ENCODE data around the gene SRPK2.

SRPK2 gene

DNA sequence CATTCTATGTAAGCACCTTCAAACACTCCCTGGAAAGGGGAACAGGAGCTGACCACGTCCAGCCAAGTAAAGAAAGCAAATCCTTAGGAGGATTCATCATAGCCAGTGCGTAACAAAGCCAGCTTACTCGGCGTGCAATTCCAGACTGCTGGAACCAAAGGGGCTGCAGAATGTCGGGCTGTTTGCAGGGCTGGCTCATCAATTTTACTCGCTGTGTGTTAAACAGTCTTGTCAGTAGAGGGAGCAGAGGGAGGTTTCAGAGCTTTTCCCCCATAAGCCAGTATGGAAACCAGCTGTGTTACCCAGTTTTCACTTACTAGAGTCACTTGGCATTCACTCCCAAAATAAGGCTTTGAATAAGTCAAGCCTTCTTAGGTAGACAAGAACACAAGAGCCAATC lies 247.7 kb downstream of the SRPK2 start:
- Histone ChIP-seq H3K9me3 (no peaks in the 10 kb centered on the region), H3K36me3 (peaks cover 93% of the 10 kb centered on the region), H3K4me1 (ENCODE audit: control insufficient read depth in 1 of 2, insufficient read depth in 1 of 2, low read depth in 1 of 2, low read length in 1 of 2) (no peaks in the 10 kb centered on the region), H3K4me3 (ENCODE audit: low read depth in 1 of 2, low read length in 1 of 2) (no peak overlapping the region), H3K27me3 (no peaks in the 10 kb centered on the region), H3K27ac (no peak overlapping the region)
- TF ChIP-seq CTCF (IDR thresholded peaks at IDR 0.05), result no peak

DNA sequence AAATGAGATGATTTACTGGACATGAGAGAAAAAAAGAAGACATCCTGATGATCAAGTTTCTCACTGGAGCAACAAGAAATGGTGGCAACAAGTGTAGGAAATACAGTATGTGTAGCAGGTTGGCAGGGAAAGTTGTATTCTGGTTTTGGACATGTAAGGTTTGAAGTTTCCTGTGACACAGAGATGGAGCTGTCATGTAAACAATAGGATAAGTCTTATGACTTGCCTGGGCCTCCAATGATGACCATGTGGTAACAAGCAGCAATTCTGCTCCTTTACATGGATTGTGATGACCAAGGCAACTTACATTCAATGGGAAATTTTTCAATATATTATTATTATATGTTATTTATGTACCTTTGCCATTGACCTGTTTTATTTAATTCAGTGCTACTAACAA lies 249.3 kb downstream of the SRPK2 start:
- no peak for TF ChIP-seq CTCF (IDR thresholded peaks at IDR 0.05)
- Histone ChIP-seq H3K27me3 (no peaks in the 10 kb centered on the region), H3K4me1 (ENCODE audit: control insufficient read depth in 1 of 2, insufficient read depth in 1 of 2, low read depth in 1 of 2, low read length in 1 of 2) (no peaks in the 10 kb centered on the region), H3K4me3 (ENCODE audit: low read depth in 1 of 2, low read length in 1 of 2) (no peak overlapping the region), H3K9me3 (no peaks in the 10 kb centered on the region), H3K27ac (no peak overlapping the region), H3K36me3 (peaks cover 90% of the 10 kb centered on the region)

DNA sequence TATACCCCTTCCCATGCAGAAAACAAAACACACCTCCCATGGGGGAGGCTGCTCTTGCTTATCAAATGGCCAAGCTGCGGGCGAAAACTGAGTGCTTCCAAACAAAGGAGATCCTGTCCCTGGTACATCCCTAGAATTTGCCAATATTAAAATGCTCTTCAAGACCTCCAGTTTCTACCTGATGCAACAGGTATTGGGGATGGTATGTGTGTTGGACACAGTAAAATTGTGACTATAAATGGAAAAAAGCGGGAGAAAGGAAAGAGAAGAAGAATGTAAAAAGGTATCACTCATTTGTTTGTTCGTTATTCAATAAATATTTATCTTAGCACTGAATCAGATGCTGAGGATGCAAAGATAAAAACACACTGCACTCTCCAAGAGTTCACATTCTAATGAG lies 250.8 kb downstream of the SRPK2 start:
- Histone ChIP-seq H3K36me3 (peaks cover 91% of the 10 kb centered on the region), H3K4me3 (ENCODE audit: low read depth in 1 of 2, low read length in 1 of 2) (no peak overlapping the region)
- no peak for TF ChIP-seq CTCF (IDR thresholded peaks at IDR 0.05)

DNA sequence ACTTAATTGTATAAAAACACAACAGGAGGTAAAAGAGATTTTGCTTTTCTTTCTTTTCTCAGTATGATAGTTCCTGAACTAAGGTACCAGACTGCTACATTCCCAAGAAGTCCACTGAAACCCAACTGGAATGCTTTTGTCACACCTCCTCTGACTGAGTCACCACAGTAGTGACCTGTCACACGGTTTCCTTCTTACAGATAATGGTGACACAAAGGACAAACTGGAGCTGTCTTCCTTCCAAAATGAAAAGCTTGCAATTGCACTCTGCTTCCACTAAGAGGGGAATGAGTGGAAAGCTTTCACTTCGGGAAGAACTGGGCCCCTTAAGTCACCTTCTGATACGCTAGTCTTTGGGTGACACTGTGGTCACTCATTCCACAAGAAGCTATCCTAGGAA lies 252.5 kb downstream of the SRPK2 start:
- no peak overlapping the region for H3K27ac ChIP-seq
- H3K27me3 ChIP-seq, result no peaks in the 10 kb centered on the region
- H3K4me1 ChIP-seq (ENCODE audit: control insufficient read depth in 1 of 2, insufficient read depth in 1 of 2, low read depth in 1 of 2, low read length in 1 of 2), result no peaks in the 10 kb centered on the region
- TF ChIP-seq CTCF (IDR thresholded peaks at IDR 0.05), result no peak
- H3K36me3 ChIP-seq, result peaks cover 91% of the 10 kb centered on the region
- H3K9me3 ChIP-seq, result no peaks in the 10 kb centered on the region
- no peak overlapping the region for H3K4me3 ChIP-seq (ENCODE audit: low read depth in 1 of 2, low read length in 1 of 2)

More for the DNA sequence above, 250.8 kb downstream of the SRPK2 start:
- Histone ChIP-seq H3K9me3 (no peaks in the 10 kb centered on the region), H3K4me1 (ENCODE audit: control insufficient read depth in 1 of 2, insufficient read depth in 1 of 2, low read depth in 1 of 2, low read length in 1 of 2) (no peaks in the 10 kb centered on the region), H3K27ac (no peak overlapping the region), H3K27me3 (no peaks in the 10 kb centered on the region)

DNA sequence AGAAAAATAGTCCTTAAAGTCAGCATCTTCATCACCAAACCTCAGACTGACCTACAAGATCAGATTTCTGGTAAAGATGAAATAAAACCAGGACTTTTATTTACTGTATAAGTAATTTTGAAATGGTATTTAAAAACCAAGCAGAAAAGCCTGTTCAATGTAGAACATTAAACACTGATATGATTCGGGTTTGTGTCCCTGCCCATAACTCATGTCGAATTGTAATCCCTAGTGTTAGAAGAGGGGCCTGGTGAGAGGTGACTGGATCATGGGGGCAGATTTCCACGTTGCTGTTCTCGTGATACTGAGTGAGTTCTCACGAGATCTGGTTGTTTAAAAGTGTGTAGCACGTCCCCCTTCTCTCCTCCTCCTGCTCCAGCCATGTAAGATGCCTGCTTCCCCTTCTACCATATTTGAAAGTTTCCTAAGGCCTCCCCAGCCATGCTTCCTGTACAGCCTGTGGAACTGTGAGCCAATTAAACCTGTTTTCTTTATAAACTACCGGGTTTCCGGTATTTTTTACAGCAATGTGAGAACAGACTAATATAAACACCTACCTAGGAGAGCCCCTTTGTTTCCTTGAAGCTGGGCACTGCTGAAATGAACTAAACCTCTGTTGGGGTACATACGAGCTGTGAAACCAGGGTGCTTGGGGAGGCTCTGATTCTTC lies 254.6 kb downstream of the SRPK2 start:
- Histone ChIP-seq H3K9me3 (no peaks in the 10 kb centered on the region), H3K36me3 (peaks cover 89% of the 10 kb centered on the region)
- no peak for TF ChIP-seq CTCF (IDR thresholded peaks at IDR 0.05)

More for the DNA sequence above, 254.6 kb downstream of the SRPK2 start:
- Histone ChIP-seq H3K4me1 (ENCODE audit: control insufficient read depth in 1 of 2, insufficient read depth in 1 of 2, low read depth in 1 of 2, low read length in 1 of 2) (no peaks in the 10 kb centered on the region), H3K27me3 (no peaks in the 10 kb centered on the region), H3K27ac (peak overlapping the region; percentile 38), H3K4me3 (ENCODE audit: low read depth in 1 of 2, low read length in 1 of 2) (no peak overlapping the region)
